ENCODE measurements around the gene MYCBPAP.

The MYCBPAP gene

GRCh38 chr17:50576864-50577263, 68.6 kb downstream of the MYCBPAP start:
- TF ChIP-seq, protein P1, sequence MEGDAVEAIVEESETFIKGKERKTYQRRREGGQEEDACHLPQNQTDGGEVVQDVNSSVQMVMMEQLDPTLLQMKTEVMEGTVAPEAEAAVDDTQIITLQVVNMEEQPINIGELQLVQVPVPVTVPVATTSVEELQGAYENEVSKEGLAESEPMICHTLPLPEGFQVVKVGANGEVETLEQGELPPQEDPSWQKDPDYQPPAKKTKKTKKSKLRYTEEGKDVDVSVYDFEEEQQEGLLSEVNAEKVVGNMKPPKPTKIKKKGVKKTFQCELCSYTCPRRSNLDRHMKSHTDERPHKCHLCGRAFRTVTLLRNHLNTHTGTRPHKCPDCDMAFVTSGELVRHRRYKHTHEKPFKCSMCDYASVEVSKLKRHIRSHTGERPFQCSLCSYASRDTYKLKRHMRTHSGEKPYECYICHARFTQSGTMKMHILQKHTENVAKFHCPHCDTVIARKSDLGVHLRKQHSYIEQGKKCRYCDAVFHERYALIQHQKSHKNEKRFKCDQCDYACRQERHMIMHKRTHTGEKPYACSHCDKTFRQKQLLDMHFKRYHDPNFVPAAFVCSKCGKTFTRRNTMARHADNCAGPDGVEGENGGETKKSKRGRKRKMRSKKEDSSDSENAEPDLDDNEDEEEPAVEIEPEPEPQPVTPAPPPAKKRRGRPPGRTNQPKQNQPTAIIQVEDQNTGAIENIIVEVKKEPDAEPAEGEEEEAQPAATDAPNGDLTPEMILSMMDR (IDR thresholded peaks at IDR 0.05; ENCODE audit: insufficient read depth, missing control alignments), result no peak
- FAIRE-seq (no peak), DNase-seq (ENCODE audit: insufficient read length, low spot score) (no peak)

DNA sequence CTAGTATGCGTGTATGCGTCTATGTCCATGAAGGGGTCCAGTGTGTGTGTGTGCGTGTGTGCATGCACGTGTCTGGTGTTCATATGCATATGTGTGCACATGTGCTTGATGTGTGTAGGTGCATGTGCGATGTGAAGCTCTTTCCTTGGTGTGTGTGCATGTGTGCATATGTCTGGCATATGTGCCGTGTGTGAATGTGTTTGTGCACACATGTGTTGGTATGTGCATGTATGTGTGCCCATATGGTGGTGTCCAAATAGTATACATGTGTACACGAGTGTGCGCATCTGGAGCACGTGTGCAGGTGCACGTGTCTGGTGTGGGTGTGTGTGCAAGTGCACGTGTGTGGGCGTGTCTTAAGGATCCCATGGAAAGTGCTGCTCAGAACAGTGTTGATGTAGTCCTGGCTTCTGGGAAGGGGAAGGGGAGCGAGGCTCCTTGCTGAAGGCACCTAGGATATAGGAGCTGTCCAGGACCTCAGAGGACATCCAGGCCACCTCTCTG, 69.3 kb downstream of the MYCBPAP start:
- TF ChIP-seq, protein P1 (IDR thresholded peaks at IDR 0.05; ENCODE audit: insufficient read depth, missing control alignments), result no peak
- DNase-seq (ENCODE audit: insufficient read length, low spot score) (no peak), FAIRE-seq (no peak)

GRCh38 chr17:50578173-50578572, 69.9 kb downstream of the MYCBPAP start:
- TF ChIP-seq, protein P1 (IDR thresholded peaks at IDR 0.05; ENCODE audit: insufficient read depth, missing control alignments), result no peak
- FAIRE-seq (no peak), DNase-seq (ENCODE audit: insufficient read length, low spot score) (no peak)

- TF ChIP-seq, protein P1 (IDR thresholded peaks at IDR 0.05; ENCODE audit: insufficient read depth, missing control alignments), result no peak
- no peak for FAIRE-seq
- DNase-seq (ENCODE audit: insufficient read length, low spot score), result no peak
Observed at GRCh38 chr17:50579399-50579798, 71.2 kb downstream of the MYCBPAP start.

DNA sequence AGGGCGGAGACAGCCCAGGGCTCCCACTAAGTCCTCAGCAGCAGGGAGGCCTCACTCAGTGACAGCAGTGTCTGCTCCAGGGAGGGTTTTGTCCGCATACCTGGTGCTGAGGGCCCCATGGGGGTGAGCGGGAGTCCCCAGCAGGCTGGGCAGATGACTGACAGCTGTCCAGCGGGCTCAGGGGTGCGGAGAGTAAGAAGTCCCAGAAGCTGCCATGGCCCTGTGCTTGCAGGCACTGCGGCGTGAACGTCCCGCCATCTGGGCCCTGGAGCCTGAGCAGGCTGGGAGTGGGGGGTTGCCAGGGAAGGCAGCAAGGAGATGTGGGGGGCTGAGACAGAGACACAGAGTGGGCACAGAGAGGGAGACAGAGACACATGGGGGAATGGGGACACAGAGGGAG, 72.4 kb downstream of the MYCBPAP start:
- no peak for DNase-seq (ENCODE audit: insufficient read length, low spot score)
- no peak for FAIRE-seq
- TF ChIP-seq, protein P1 (IDR thresholded peaks at IDR 0.05; ENCODE audit: insufficient read depth, missing control alignments), result no peak

All from D721Med (cell line).